Retinal pigment epithelial cell (primary cell): ENCODE results near the gene AKAP1.
A peak's percentile ranks its signal among the peaks of the same experiment; 100 is the strongest.
"Not testable (repeated sequence)": the region's sequence is repeated elsewhere in the genome, so short reads cannot be mapped to it uniquely, and the experiment has no call there.

Experiments
- DNase-seq: peaks from one replicate; pipeline ENCODE4 v3.0.0-alpha.2; 2010; ENCODE audit warnings: low read depth
- H3K4me3 ChIP-seq: 2 replicates; pipeline ENCODE4 v1.5.1; 2011; ENCODE audit warnings: mild to moderate bottlenecking, low read length, control low read depth, moderate library complexity
- TF ChIP-seq, protein P1 (sequence below): conservative IDR thresholded peaks from 2 replicates; pipeline ENCODE4 v1.5.1; 2011; ENCODE audit warnings: low read depth, low read length, control low read depth, inconsistent platforms

Gene AKAP1

DNA sequence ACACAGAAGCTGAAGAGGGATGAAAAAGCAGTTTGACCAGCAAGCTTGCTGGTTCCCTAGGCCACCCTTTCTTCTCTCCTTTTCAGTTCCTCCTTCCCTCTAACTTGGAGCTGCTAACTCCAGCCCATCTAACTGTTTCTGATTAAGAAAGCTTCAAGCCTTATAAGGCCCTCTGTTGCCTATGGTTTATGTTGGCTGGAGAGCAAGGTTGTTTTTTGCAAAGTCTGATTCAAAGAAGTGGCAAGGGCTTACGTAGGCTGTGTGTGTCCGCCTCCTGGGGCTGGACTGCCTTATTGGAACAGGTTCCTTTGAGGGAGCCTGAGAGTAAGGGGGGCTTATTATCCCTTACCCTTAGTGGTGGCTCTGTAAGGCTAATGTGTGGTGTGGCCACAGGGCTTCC, 7.1 kb downstream of the AKAP1 start:
- H3K4me3 ChIP-seq = no peak overlapping the region
- TF ChIP-seq, protein P1, sequence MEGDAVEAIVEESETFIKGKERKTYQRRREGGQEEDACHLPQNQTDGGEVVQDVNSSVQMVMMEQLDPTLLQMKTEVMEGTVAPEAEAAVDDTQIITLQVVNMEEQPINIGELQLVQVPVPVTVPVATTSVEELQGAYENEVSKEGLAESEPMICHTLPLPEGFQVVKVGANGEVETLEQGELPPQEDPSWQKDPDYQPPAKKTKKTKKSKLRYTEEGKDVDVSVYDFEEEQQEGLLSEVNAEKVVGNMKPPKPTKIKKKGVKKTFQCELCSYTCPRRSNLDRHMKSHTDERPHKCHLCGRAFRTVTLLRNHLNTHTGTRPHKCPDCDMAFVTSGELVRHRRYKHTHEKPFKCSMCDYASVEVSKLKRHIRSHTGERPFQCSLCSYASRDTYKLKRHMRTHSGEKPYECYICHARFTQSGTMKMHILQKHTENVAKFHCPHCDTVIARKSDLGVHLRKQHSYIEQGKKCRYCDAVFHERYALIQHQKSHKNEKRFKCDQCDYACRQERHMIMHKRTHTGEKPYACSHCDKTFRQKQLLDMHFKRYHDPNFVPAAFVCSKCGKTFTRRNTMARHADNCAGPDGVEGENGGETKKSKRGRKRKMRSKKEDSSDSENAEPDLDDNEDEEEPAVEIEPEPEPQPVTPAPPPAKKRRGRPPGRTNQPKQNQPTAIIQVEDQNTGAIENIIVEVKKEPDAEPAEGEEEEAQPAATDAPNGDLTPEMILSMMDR = no peak
- no peak for DNase-seq

DNA sequence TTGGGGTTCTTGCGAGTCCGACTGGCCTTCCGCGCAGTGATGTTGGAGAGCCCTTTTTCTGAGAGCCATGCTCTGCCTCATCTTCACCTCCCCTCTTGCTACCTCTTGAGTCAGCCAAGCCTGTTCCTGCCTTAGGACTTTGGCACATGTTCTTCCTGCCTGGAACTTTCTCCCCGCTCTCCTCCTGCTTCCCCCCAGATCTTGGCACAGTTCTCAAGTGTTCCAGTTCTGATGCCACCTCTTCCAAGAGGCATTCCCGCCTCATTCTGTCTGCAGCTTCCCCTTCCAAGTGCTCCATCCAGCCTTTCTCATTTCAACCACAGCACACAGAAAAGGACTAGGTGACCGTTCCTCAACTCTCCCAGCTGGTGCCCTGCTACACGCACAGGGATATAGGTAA, 7.7 kb downstream of the AKAP1 start:
- TF ChIP-seq, protein P1 = no peak
- DNase-seq = no peak
- no peak overlapping the region for H3K4me3 ChIP-seq

- H3K4me3 ChIP-seq = no peak overlapping the region
- TF ChIP-seq, protein P1 = no peak
- no peak for DNase-seq
Observed at GRCh38 chr17:57096472-57097202, 11.6 kb downstream of the AKAP1 start.

DNA sequence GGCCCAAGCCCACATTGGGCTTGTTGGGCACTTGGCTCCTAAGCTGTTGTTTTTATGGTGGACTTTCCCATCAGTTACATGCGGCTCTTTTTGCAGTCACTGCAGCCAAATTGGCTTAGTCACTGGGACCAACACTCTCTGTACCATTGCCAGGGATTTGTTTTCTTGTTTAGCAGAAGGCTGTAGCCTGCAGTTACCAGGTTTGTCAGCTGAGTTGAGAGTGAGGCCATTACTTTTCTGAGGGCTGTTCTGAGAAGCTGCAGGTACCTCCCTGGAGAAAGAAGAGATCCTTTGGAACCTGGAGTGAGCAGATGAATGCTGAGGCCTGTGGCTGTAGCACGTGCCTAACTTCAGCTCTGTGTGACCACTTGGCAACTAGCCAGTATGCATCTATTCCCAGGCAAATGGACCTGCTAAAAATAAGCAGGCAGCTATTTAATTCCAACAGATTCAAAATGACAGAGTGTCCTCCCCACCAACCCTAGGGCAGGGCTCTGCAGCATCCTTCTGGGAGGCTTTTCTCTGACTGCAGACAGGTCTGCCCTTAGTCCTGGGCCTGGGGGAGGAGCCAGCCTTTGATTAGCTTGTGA, 12.9 kb downstream of the AKAP1 start:
- DNase-seq = peak; percentile 84
- TF ChIP-seq, protein P1 = no peak
- H3K4me3 ChIP-seq = no peak overlapping the region

DNA sequence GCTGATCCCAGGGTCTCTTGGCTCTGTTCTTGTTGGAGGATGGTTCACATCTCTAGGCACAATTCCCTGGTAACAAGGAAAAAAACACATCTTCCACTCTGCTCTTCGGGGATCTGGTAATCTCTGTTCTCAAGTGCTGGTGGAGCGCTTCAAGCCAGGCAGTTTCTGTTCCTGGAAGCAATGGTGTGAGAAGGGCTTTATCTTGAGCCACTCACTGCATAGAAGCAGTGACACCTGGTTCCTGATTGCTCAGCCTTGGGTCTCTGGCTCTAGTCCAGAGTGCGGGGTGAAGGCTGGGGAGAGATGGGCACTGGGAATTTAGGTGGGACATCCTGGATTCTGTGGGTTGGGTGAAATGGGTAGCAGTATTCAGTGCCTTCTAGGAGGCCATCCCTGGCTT, 14.1 kb downstream of the AKAP1 start:
- no peak for DNase-seq
- TF ChIP-seq, protein P1 = no peak
- H3K4me3 ChIP-seq = no peak overlapping the region

DNA sequence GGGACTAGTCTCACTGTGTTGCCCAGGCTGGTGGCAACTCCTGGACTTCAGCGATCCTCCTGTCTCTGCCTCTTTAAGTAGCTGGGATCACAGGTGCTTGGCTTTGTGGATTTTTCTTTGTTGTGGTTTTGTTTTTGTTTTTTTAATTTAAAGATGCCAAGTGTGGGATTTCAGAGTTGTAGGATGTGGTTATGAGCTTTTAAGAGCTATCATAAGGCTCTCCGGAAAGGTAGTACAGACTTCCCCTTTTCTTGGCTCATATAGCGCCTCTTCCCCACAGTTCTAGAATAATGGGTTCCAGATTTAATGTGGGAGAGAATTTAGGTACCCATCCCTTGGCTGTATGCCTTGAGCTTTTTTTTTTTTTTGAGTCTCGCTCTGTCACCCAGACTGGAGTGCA, 17.1 kb downstream of the AKAP1 start:
- no peak overlapping the region for H3K4me3 ChIP-seq
- DNase-seq = no peak
- TF ChIP-seq, protein P1 = no peak

DNA sequence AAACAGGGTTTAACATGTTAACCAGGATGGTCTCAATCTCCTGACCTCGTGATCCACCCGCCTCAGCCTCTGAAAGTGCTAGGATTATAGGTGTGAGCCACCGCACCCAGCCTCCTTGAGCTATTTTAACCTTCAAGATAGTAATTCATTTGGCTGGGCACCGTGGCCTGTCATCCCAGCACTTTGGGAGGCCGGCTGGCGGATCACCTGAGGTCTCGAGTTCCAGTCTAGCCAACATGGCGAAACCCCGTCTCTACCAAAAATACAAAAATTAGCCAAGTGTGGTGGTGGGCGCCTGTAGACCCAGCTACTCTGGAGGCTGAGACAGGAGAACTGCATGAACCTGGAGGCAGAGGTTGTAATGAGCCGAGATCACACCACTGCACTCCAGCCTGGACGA, 17.6 kb downstream of the AKAP1 start:
- DNase-seq, H3K4me3 ChIP-seq: not testable (repeated sequence)
